ENCODE results near the gene ZDHHC16. TPM values are rescaled to one million over a fixed set of nuclear protein-coding genes. Genes with fewer than 3 reads are reported as not detected.

The ZDHHC16 gene
- total RNA-seq, 1 experiment from 2014 or later, result 63.3 TPM

DNA sequence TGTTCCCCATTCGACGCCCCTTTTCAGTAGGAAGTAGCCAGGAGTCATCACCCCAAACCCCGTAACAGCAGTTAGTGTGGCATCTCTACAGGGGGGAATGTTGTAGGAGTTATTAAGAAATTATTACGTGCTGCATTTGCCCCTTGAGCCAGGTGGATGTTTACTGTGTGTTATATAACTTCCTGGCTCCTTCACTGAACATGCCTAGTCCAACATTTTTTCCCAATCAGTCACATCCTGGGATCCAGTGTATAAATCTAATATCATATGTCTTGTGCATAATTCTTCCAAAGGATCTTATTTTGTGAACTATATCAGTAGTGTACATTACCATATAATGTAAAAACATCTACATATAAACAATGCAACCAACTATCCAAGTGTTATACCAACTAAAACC is 33.4 kb downstream of the ZDHHC16 start:
- peak; percentile 25 for DNase-seq (ENCODE audit: low read depth)

DNA sequence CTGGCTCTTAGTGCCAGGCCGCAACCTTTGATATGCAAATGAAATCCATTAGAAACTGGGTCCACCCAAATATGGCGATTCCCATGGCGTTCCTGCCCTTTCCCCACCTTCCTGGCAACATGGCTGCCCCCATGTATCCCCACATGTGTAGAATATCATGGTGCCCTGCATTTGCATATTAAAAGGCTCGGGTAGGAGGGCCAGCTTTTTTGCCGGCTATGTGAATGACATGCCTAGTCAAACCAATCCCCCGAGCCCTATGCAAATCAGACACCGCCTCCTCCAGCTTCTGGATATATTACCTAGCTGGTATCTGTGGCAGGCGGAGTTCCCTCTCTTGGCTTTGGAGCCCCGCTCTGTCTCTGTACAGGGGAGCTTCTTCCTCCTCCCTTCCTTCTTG is 34.0 kb downstream of the ZDHHC16 start:
- no peak for DNase-seq (ENCODE audit: low read depth)

DNA sequence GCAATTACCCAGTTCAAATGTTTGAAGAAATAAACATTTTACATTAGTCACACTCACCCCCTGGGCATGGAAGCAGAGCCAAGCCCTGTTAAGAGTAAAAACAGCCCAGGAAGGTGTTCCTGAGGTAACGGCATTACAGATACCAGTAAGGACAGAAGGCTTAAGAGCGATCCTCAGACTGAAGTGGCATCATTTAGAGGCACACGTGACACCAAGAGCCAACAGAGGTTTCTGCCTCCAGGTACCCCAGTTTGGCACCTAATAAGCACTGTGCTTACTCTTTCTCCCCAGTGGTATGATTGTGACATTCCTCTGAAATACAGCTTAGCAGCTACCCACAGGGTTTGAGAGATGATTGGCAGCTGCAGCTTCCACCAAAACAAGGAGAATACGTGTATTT is 35.1 kb downstream of the ZDHHC16 start:
- DNase-seq (ENCODE audit: low read depth), result peak; percentile 88

DNA sequence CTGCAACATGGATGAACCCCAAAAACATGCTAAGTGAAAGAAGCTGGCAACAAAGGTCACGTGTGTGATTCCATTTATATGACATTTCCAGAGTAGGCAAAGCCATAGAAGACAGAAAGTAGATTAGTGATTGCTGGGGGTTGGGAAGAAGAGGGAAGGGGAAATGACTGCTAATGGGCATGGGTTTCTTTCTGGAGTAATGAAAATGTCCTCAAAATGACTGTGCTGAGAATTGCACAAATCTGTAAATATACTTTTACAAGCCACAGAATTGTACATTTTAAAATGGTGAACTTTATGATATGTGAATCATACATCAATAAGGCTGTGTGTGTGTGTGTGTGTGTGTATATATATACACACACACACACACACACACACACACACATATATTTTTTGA is 36.4 kb downstream of the ZDHHC16 start:
- no peak for DNase-seq (ENCODE audit: low read depth)

DNA sequence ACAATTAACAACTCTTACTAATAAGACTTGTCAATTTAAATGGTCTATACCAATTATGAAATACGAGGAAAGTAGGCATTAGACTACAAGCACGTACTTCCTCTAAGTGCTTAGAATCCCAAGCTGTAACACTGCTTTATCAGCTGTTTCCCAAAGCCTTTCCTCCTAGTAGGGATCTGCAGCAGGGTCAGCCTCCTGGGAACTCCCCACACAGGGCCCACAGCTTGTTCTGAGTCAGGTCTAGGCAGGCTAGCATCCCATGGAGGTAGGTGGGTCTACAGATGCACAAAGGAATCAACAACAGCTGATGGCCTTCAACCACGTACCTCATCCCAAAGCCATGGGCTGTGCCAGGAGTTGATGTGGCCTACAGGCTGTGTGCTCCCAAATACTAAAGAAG is 37.5 kb downstream of the ZDHHC16 start:
- no peak for DNase-seq (ENCODE audit: low read depth)

DNA sequence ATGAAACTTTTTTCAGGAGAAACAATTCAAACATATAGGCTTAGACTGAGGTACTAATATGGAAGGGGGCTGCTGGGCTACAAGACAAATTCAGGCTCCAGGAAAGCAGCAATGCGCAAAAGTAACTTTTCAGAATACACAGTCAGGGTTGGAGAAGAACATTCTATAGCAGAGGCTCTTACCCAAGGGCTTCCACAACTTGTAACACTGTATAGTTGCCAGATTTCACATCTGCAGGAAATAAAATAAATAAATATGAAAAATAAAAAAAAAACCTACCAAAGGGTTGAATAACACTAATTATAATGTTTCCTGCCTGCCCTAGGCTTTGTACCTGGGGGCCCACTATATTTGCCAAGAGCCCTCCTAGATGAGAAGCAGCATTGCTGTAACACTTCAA is 37.9 kb downstream of the ZDHHC16 start:
- DNase-seq (ENCODE audit: low read depth), result no peak

DNA sequence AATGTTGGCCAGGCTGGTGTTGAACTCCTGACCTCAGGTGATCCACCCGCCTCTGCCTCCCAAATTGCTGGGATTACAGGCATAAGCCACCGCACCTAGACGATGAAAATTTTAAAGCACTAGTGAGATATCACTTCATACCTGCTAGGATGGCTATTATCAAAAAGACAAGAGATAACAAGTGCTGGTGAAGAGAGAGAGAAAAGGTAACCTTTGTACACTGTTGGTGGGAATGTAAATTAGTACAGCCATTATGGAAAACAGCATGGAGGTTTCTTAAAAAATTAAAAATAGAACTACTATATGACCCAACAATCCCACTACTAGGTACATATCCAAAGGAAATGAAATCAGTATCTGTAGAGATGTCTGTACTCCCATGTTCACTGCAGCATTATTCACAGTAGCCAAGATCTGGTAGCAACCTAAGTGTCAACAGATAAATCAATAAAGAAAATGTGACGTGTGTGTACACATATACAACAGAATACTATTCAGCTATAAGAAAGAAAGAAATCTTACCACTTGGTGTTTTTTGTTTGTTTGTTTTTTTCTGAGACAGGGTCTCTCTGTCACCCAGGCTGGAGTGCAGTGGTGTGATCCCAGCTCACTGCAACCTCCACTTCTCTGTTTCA is 39.8 kb downstream of the ZDHHC16 start:
- no peak for DNase-seq (ENCODE audit: low read depth)

DNA sequence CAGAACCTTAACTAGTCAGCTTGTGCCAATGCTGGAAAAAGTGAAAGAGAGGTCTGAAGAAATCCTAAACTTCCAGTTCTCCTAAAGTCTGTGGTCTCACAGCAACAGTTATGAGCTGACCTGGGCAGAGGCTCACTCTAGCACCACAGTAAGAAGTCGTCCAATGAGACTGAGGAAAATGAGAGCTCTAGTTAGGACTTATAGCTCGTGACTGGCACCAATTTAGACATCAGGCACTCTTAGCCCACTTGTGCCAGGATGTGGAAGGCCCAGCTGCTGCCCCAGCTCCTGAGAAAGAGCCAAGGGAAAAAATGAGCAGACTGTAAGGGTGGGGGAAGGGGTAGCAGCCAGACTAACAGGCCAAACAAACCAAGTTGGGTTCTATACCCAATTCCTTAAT is 44.6 kb downstream of the ZDHHC16 start:
- DNase-seq (ENCODE audit: low read depth), result no peak

DNA sequence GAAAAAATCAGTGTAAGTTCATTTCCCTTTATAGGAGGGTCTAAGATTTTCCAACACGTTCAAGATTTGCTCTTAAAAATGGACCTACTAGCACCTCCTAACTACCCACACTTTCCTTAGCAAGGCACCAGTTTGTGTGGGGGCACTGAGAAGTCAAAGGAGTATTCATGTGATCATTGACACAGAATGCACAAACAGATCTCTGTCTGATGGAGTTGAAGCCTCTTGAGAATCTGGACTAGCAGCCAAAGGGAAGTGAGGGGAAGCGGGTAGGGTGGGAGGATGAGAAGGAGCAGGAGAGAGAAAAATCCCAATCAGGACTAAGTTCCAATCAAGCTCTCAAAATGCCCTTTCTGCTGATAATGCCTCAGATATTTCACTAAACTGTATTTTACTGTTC is 48.2 kb downstream of the ZDHHC16 start:
- DNase-seq (ENCODE audit: low read depth), result no peak

DNA sequence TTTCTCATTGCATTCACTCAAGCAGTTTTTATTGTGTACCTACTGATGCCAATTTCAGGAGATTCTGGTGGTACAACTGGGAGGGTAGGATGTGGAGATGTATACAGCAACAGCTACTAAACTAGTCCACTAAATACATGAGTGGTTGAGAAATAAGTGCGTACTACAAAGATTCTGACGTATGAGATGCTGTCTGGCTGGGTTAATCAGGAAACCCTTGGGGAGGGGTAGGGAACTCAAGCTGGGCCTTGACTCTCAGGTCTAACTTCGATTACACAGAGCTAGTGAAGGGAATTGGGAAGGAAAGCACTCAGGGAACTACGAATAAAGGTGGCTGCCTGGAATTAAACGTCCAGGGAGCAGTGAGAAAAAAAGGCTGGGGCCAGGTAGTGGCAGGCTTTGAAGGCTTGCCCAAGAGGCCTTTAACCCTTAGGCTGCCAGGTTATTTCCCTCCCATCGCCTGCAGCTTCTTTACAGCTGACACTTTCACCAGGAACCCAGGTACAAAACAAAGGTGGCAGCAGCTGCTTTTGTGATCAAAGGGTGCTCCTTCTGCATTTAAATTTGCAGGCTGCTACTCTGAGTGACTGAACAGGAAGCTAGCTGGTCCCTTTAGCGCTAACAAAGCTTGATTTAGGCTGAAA is 49.0 kb downstream of the ZDHHC16 start:
- DNase-seq (ENCODE audit: low read depth), result no peak

DNA sequence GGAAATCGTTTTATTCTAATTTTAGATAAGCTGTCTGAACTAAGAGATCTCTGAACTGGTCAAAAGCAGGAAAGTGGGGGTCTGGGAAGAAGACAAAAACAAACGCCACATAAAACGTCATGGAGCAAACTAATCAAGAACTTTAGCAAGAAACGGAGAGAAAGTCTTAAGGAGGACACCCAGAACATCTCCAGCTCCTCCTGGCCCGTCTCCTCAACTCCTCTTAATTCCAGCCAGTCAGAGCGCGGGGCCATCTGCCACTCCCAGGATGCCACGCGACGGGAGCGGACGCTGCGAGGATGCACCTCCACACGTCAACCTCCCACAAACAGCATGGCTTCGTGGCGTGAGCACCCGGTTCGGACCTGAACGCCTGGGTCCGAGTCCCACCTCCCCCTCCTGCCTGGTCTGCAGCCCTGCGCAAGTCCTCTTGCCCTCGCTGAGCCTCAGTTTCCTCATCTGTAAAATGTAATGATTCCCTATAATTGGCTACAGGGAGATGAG is 51.6 kb downstream of the ZDHHC16 start:
- DNase-seq (ENCODE audit: low read depth), result peak; percentile 81

DNA sequence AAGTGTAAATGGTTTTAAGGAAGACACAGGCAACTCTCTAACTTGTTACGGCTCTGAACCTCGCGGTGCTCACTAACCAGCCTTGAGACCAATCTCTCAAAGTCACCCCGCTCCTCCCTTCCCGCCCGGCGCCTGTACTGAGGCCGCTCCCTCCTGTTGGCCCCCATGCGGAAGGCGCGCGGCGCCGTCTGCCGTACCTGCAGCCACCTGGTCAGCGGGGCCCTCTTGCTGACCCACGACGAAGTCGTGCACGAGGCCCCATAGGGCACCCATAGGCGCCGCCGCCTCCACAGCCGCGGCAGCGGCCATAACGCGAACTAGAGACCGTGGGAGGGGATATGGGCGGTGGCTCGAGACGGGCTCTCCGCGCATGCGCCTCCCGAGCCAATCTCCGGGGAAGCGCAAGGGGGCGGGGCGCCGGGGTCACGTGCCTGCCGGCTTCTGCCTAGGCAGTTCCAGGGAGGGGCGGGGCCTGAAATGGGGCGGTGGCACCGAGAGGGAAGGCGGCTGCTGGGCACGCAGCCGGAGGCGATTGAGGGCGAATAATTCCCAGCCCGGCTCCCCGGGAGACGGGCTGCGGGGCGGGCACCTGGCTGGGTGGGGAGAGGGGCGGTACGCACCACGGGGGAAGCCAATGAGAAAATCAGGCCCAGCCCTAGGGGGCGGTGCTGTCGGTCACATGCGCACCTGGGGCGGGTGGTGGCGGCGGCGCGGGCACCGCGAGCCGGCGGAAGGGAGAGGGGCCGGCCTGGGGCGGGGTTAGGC is 52.3 kb downstream of the ZDHHC16 start, which contains the start of gene MMS19:
TSS of gene MMS19 (minus strand) at position 347 of the 765 bp plus-strand sequence. CDS start at position 309, 38 bp downstream.
- DNase-seq (ENCODE audit: low read depth), result peak; percentile 97

DNA sequence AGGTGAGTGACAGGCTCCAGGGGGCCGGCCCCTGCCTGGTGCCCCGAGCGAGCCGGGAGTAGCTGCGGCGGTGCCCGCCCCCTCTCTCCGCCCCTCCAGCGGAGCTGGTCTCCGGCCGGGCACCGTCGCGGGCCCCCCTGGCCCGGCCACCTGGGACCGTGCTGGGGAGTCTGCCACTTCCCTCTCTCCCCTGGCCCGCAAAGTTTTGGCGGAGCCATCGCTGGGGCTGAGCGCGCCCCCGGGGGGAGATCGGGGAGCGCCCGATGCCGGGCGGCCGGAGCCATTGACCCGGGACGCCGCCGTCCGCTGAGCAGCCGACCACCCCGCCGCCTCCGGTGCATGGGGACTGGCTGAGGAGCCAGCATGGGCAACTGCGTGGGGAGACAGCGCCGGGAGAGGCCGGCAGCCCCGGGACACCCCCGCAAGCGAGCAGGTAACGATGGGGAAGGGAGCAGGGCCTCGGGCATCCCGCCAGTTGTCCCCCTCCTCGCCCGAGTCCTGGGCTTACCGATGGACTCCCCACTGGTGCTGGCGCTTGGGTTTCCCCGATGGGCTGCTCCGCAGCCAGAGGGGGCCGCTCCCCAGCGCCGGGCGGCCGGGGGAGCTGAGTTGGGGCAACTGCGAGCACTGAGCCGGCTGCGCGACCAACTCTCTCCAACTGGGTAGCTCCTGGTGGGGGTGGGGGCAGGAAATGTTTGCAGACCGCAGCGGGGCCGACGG is 53.0 kb downstream of the ZDHHC16 start, which contains the start of gene UBTD1:
TSS of gene UBTD1 (plus strand) at position 84 of the 720 bp plus-strand sequence. CDS start at position 364, 280 bp downstream.
- peak; percentile 63 for DNase-seq (ENCODE audit: low read depth)

DNA sequence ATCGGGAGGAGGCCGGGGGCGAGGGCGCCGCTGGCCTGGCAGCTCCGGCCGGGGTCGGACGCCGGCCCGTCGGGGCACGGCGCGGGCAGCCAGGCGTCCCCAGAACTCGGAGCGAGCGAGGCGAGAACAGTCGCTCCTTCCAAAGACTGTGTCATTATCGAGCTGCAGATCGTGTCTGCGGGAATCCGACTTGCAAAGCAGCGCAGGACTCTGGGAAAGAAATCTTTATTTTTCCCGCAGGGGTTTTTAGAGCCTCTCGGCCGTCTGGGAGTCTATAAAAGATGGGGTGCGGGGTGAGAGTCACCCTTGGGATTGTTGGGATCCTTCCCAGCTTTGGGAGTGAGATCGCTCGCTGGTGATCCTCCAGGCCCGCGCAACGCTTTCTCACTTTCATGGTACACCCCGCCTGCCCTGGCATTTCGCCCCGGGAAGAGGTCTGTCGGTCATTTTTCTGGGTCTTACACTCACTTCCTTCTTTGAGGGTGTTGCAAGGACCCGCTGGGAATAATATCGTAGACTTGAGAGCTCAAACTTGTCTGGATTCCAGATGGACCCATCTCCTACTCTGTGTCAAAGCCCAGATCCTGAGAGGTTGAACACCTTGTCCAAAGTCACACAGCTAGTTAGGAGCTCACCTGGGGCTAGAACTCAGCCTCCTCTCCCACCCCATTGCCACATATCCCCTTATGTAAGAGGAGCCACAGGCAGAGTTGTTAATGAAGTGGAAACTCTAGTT is 53.8 kb downstream of the ZDHHC16 start:
- DNase-seq (ENCODE audit: low read depth), result peak; percentile 68

DNA sequence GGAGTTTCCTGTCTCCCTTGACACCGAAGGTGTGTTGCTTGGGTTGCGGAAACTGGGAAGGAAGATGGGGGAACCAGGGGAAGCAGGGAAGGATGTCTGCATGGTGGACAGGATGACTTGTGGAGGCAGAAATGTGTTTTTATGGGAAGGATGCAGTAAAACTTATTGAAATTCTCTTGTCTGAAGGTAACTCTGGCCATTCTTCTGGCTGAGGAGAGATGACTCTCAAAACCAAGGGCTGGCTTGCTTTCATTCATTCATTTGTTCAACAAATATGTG is 54.3 kb downstream of the ZDHHC16 start:
- DNase-seq (ENCODE audit: low read depth), result no peak

DNA sequence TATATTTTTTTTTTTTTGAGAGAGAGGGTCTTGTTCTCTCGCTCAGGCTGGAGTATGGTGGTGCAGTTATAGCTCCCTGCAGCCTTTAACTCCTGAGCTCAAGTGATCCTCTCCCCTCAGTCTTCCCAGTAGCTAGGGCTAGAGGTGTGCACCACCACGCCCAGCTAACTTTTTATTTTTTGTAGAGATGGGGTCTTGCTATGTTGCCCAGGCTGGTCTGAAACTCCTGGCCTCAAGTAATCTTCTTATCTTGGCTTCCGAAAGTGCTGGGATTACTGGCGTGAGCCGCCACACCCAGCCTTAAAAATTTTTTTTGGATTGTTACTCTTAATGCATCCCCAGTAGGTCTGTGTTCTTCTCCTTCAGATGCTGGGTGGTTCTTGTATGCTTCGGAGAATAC is 56.9 kb downstream of the ZDHHC16 start:
- DNase-seq (ENCODE audit: low read depth), result no peak

DNA sequence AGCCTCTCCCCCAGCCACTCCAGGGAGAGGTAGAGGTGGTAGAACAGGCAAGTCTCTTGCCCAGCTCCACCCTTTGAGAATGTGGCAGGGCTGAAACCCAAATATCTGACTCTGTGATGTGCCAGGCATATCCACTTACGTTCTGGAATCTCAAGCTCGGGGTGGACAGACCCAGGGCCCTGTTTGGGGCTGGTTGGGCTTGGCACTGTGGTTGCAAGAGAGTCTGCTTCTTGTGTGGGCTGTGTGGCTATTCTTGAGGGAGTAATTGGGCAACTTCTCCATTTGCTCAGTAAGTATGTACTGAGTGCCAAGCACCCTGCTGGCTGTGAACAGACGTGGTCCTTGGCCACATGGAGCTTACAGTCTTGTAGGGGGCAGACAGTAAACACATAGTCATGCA is 57.4 kb downstream of the ZDHHC16 start:
- no peak for DNase-seq (ENCODE audit: low read depth)

DNA sequence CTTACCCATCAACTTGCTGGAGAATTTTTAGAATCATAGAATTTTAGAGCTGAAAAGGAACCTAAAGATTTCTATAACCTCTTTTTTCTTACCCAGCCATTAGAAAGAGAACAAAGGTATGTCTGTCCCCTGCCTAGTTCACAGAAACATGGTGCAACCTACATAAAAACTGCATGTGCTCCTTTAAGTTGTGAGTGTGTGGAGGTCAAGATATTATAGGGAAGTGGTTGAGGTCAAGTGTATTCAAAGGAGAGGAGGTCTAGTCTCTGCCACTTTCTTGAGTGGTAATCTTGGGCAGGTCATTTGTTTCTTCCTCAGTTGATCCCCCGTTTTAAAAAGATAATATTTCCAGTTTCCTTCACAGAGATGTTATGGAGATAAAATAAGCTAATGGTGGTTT is 59.2 kb downstream of the ZDHHC16 start:
- DNase-seq (ENCODE audit: low read depth), result no peak

DNA sequence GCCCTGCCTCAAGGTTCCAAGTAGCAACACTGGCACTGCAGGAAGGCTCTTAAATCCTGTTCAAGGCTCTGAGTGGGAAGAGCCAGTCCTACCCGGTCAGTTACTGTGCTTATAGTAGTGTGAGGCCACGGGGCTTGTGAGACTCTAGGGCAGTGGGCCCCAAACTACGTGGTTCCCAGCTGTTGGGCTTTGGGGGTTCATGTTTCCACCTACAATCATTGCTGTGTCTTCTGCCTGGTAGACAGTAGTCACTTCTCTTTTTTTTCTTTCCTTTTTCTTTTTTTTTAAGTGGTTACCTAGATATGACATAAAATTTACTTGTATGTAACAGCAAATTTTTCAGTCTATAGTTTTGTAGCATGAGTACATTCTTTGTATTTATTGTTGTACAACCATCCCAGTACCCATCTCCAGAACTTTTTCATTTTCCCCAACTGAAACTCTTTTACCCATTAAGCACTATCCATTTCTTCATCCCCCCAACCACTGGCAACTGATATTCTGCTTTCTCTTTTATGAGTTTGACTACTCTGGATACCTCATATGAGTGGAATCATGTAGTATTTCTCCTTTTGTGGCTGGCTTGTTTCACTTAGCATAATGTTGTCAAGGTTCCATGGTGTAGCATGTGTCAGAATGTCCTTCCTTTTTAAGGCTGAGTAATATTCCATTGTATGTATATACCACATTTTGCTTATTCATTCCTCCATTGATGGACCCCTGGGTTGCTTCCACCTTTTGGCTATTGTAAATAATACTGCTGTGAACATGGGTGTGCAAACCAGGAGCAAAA is 60.4 kb downstream of the ZDHHC16 start:
- no peak for DNase-seq (ENCODE audit: low read depth)
